ENCODE results near the gene TET3.

- TF ChIP-seq CTCF (optimal IDR thresholded peaks at IDR 0.05 in 1 of 3, IDR thresholded peaks at IDR 0.05 in 1 of 3, conservative IDR thresholded peaks at IDR 0.05 in 1 of 3; ENCODE audit: extremely low read depth in 1 of 3, insufficient read depth in 2 of 3, low read length in 3 of 3) (no peak), EZH2 (IDR thresholded peaks at IDR 0.05; ENCODE audit: low read length) (no peak)
These were observed 42.0 kb upstream of the TET3 start for GRCh38 chr2:73942664-73943063.

All from keratinocyte (primary cell).